Immature natural killer cell (primary cell): ENCODE results near the gene SLC6A11. TPM values are rescaled to one million over a fixed set of nuclear protein-coding genes. Genes with fewer than 3 reads are reported as not detected.

Experiments used
- DNase-seq, 3 donors: peaks; one replicate each; pipeline ENCODE4 v3.0.0; 2022; ENCODE audit warnings: mixed read lengths in 1 of 3
- H3K27ac Mint-ChIP-seq, 6 donors: one replicate each; pipeline ENCODE4 v1.8.0; 2020; ENCODE audit warnings: mixed read lengths in 6 of 6, mild to moderate bottlenecking in 5 of 6, inconsistent platforms in 4 of 6, moderate library complexity in 3 of 6
- H3K27me3 Mint-ChIP-seq, 3 donors: one replicate each; pipeline ENCODE4 v1.8.0; 2020 to 2021; ENCODE audit warnings: low read depth in 3 of 3, mild to moderate bottlenecking in 3 of 3, mixed read lengths in 3 of 3, moderate library complexity in 3 of 3, inconsistent platforms in 1 of 3
- H3K36me3 Mint-ChIP-seq, 3 donors: one replicate each; pipeline ENCODE4 v1.8.0; 2020; ENCODE audit warnings: mixed read lengths in 3 of 3, inconsistent platforms in 2 of 3, mild to moderate bottlenecking in 2 of 3
- H3K4me1 Mint-ChIP-seq, 2 donors: one replicate each; pipeline ENCODE4 v1.8.0; 2020; ENCODE audit warnings: inconsistent platforms in 2 of 2, mild to moderate bottlenecking in 2 of 2, mixed read lengths in 2 of 2, moderate library complexity in 1 of 2
- H3K4me3 Mint-ChIP-seq, 5 donors: one replicate each; pipeline ENCODE4 v1.8.0; 2020; ENCODE audit warnings: mild to moderate bottlenecking in 5 of 5, mixed read lengths in 5 of 5, inconsistent platforms in 3 of 5, moderate library complexity in 3 of 5
- H3K9me3 Mint-ChIP-seq, 6 donors: one replicate each; pipeline ENCODE4 v1.8.0; 2020; ENCODE audit warnings: mild to moderate bottlenecking in 6 of 6, mixed read lengths in 6 of 6, inconsistent platforms in 4 of 6, moderate library complexity in 3 of 6
- polyA plus RNA-seq, 3 donors: library from polyadenylated mRNA; unstranded; fragments of 300-500 nt; fragmentation: Illumina TruSeq; gene quantifications; one replicate each; pipeline ENCODE4 v1.2.3, GENCODE V29; 2021

Gene SLC6A11
- polyA plus RNA-seq, 3 donors from 2014 or later, result not detected

GRCh38 chr3:10901296-10901945 is 85.4 kb downstream of the SLC6A11 start:
- Mint-ChIP-seq H3K27me3 (peaks cover 2 to 8% (median 2%) of the 10 kb centered on the region in 3 donors), H3K9me3 (peaks cover 0 to 13% (median 7%) of the 10 kb centered on the region in 6 donors), H3K27ac (no peak overlapping the region), H3K4me1 (no peaks in the 10 kb centered on the region), H3K4me3 (no peak overlapping the region), H3K36me3 (no peaks in the 10 kb centered on the region)
- DNase-seq, result no peak

GRCh38 chr3:10907262-10907661 is 91.2 kb downstream of the SLC6A11 start:
- H3K4me1 Mint-ChIP-seq, result no peaks in the 10 kb centered on the region
- no peak overlapping the region for H3K27ac Mint-ChIP-seq
- H3K9me3 Mint-ChIP-seq, result peaks cover 11 to 42% (median 20%) of the 10 kb centered on the region in 6 donors
- H3K27me3 Mint-ChIP-seq, result peaks cover 0 to 9% (median 2%) of the 10 kb centered on the region in 3 donors
- no peak for DNase-seq
- peaks cover 5 to 8% (median 6%) of the 10 kb centered on the region in 3 donors for H3K36me3 Mint-ChIP-seq
- H3K4me3 Mint-ChIP-seq, result no peak overlapping the region

GRCh38 chr3:10910367-10910766 is 94.3 kb downstream of the SLC6A11 start:
- H3K4me3 Mint-ChIP-seq, result no peak overlapping the region
- peaks cover 0 to 6% (median 3%) of the 10 kb centered on the region in 3 donors for H3K27me3 Mint-ChIP-seq
- DNase-seq, result no peak
- peaks cover 5 to 8% (median 6%) of the 10 kb centered on the region in 3 donors for H3K36me3 Mint-ChIP-seq
- H3K9me3 Mint-ChIP-seq, result peaks cover 11 to 42% (median 20%) of the 10 kb centered on the region in 6 donors
- no peak overlapping the region for H3K27ac Mint-ChIP-seq
- no peaks in the 10 kb centered on the region for H3K4me1 Mint-ChIP-seq

GRCh38 chr3:10911350-10912002 is 95.4 kb downstream of the SLC6A11 start:
- Mint-ChIP-seq H3K27ac (no peak overlapping the region), H3K9me3 (peaks cover 11 to 32% (median 15%) of the 10 kb centered on the region in 6 donors), H3K4me1 (no peaks in the 10 kb centered on the region), H3K4me3 (no peak overlapping the region), H3K27me3 (peaks cover 0 to 6% (median 3%) of the 10 kb centered on the region in 3 donors), H3K36me3 (peaks cover 5 to 8% (median 6%) of the 10 kb centered on the region in 3 donors)
- no peak for DNase-seq

- Mint-ChIP-seq H3K36me3 (peaks cover 0 to 5% (median 0%) of the 10 kb centered on the region in 3 donors), H3K27me3 (peaks cover 0 to 9% (median 3%) of the 10 kb centered on the region in 3 donors), H3K4me3 (no peak overlapping the region), H3K9me3 (peaks cover under 1 to 19% (median 4%) of the 10 kb centered on the region in 6 donors), H3K27ac (no peak overlapping the region), H3K4me1 (no peaks in the 10 kb centered on the region)
- no peak for DNase-seq
Observed at GRCh38 chr3:10912786-10913185, 96.8 kb downstream of the SLC6A11 start.

- H3K9me3 Mint-ChIP-seq, result no peaks in the 10 kb centered on the region
- no peak overlapping the region for H3K4me3 Mint-ChIP-seq
- H3K36me3 Mint-ChIP-seq, result no peaks in the 10 kb centered on the region
- no peak overlapping the region for H3K27ac Mint-ChIP-seq
- peaks cover 0 to 9% (median 3%) of the 10 kb centered on the region in 3 donors for H3K27me3 Mint-ChIP-seq
- H3K4me1 Mint-ChIP-seq, result no peaks in the 10 kb centered on the region
- DNase-seq, result no peak
Observed at GRCh38 chr3:10915376-10915775, 99.3 kb downstream of the SLC6A11 start.

- Mint-ChIP-seq H3K9me3 (no peaks in the 10 kb centered on the region), H3K4me1 (no peaks in the 10 kb centered on the region), H3K4me3 (no peak overlapping the region), H3K27me3 (peaks cover 0 to 9% (median 3%) of the 10 kb centered on the region in 3 donors), H3K27ac (no peak overlapping the region), H3K36me3 (no peaks in the 10 kb centered on the region)
- no peak for DNase-seq
Observed at GRCh38 chr3:10917176-10917575, 101.1 kb downstream of the SLC6A11 start.

GRCh38 chr3:10918011-10918410 is 102.0 kb downstream of the SLC6A11 start:
- DNase-seq, result no peak
- Mint-ChIP-seq H3K4me1 (no peaks in the 10 kb centered on the region), H3K27me3 (peaks cover 0 to 7% (median 4%) of the 10 kb centered on the region in 3 donors), H3K4me3 (no peak overlapping the region), H3K9me3 (no peaks in the 10 kb centered on the region), H3K36me3 (no peaks in the 10 kb centered on the region), H3K27ac (no peak overlapping the region)

- no peak overlapping the region for H3K27ac Mint-ChIP-seq
- no peak for DNase-seq
- H3K4me1 Mint-ChIP-seq, result no peaks in the 10 kb centered on the region
- no peaks in the 10 kb centered on the region for H3K9me3 Mint-ChIP-seq
- H3K27me3 Mint-ChIP-seq, result peaks cover 0 to 8% (median 4%) of the 10 kb centered on the region in 3 donors
- H3K4me3 Mint-ChIP-seq, result no peak overlapping the region
- no peaks in the 10 kb centered on the region for H3K36me3 Mint-ChIP-seq
Observed at GRCh38 chr3:10919636-10920035, 103.6 kb downstream of the SLC6A11 start.

GRCh38 chr3:10925436-10926255 is 109.6 kb downstream of the SLC6A11 start:
- Mint-ChIP-seq H3K36me3 (no peaks in the 10 kb centered on the region), H3K4me3 (no peak overlapping the region), H3K27me3 (peaks cover 0 to 8% (median 2%) of the 10 kb centered on the region in 3 donors), H3K4me1 (no peaks in the 10 kb centered on the region), H3K9me3 (no peaks in the 10 kb centered on the region), H3K27ac (no peak overlapping the region)
- DNase-seq, result no peak

- no peak for DNase-seq
- Mint-ChIP-seq H3K27me3 (peaks cover 0 to 8% (median 2%) of the 10 kb centered on the region in 3 donors), H3K9me3 (no peaks in the 10 kb centered on the region), H3K4me3 (no peak overlapping the region), H3K4me1 (no peaks in the 10 kb centered on the region), H3K36me3 (no peaks in the 10 kb centered on the region), H3K27ac (no peak overlapping the region)
Observed at GRCh38 chr3:10926256-10926810, 110.3 kb downstream of the SLC6A11 start.

GRCh38 chr3:10926811-10927521 is 110.9 kb downstream of the SLC6A11 start:
- Mint-ChIP-seq H3K4me1 (no peaks in the 10 kb centered on the region), H3K36me3 (no peaks in the 10 kb centered on the region), H3K9me3 (no peaks in the 10 kb centered on the region), H3K27ac (no peak overlapping the region), H3K27me3 (peaks cover 1 to 8% (median 2%) of the 10 kb centered on the region in 3 donors), H3K4me3 (no peak overlapping the region)
- no peak for DNase-seq

- H3K4me1 Mint-ChIP-seq, result no peaks in the 10 kb centered on the region
Observed at GRCh38 chr3:10927551-10927950, 111.5 kb downstream of the SLC6A11 start.

More at GRCh38 chr3:10927551-10927950, 111.5 kb downstream of the SLC6A11 start:
- Mint-ChIP-seq H3K36me3 (no peaks in the 10 kb centered on the region), H3K27ac (no peak overlapping the region), H3K27me3 (peaks cover 1 to 8% (median 2%) of the 10 kb centered on the region in 3 donors), H3K9me3 (no peaks in the 10 kb centered on the region), H3K4me3 (no peak overlapping the region)
- no peak for DNase-seq
